Measurements from ENCODE around the gene SETD3. TPM values are rescaled to one million over a fixed set of nuclear protein-coding genes. Genes with fewer than 3 reads are reported as not detected.

SETD3 gene
- total RNA-seq, 1 donor from 2014 or later: 52.9 TPM

DNA sequence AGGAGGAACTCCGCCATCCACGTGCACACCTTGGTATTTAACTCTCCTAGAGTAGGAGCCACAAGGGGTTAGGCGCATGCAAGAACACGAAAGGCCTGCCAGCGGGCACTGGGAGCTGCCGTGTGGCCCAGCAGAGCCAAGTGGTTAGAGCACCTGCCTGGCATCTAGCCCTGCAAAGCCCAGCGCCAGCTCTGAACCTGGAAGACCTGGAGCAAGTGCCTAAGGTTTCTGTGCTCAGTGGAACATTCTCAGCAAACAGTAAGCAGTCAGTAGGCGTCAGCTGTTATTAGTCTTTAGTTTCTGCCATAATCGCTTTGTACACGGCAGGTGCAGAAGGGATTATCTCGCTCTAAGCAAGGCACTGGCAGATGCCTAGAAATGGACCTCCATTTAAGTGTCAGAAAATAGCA lies 55.4 kb downstream of the SETD3 start:
- intact Hi-C loops (cut with micrococcal nuclease): no loop called here

DNA sequence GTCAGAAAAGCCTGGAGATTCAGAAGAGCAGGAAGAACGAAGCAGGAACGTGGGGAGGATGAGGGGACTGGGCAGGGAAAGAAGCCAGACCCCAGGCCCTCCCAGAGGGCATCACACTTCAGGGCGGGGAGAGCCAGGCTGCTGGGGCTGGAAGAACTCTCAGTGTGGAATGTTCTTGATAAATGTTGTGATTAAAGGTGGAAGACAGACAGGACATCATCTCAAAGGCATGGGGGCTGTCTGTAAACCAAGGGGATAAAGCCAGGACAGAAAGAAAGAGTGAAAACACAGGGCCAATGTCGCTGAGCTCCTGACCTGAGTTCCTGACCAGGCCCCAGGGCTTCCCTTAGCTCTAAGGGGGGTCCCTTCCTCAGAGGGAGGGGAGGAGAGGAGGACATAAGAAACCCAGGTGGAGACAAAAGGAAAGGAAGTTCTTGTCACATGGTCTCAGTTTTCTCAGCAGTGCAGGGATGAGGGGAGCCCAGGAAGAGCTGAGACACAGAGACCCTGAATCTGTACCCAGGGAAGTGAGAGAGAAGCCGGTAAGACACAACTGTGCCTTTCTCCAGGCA lies 56.3 kb downstream of the SETD3 start:
- intact Hi-C loops (cut with micrococcal nuclease): no loop called here

DNA sequence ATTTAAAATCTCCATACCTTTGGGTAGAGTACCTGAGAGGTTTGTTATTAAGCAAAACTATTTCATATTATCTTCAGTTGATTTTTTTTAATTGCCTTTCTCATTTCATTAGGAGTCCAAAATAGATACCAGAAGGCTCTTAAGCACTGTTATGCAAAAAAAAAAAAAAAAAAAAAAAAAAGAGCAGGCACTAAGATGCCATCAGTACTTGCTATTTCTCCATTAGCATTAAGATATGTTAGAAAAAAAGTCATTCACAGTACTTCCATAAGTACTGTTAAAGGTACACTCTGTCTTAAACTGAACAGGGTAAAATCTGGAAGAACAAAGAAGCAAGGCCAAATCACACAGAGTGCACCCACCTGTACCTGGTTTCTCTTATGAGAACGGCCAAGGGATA lies 57.2 kb downstream of the SETD3 start:
- intact Hi-C loops (cut with micrococcal nuclease): no loop called here

DNA sequence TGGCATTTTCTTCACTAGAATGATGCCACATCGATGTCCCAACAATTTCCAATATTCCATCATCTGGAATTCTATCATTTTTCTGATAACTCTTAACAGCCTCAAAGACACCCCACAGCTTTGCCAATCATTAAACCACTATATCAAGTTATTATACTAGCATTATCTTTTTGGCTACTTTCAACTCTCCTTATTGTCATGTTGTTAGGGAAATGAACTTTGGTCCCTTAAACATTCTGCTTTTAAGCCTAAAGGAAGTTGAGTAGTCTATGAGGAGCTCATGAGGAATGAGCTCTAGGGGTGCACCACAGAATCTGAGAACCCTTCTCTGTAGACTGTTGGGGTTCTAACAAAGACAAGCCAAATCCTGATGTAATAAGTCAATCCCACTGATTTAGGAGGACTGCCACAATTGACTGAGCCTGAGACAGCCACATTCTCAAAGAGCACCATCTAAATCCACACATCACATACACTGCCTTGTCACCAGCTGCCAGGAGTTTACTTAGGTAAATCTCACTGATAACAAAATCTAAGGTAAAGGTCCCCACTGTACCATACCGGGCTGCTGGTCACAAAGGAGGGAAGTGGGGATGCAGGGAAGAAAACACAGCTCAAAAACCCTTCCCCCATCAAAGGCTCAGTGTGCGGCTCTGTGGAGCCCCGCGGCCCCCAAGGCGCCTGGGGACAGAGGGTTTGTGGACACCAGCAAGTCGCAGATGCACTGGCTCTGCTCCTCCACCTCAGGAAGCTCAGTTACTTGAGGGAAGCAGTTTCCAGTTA lies 58.2 kb downstream of the SETD3 start:
- intact Hi-C loops (cut with micrococcal nuclease): no loop called here

DNA sequence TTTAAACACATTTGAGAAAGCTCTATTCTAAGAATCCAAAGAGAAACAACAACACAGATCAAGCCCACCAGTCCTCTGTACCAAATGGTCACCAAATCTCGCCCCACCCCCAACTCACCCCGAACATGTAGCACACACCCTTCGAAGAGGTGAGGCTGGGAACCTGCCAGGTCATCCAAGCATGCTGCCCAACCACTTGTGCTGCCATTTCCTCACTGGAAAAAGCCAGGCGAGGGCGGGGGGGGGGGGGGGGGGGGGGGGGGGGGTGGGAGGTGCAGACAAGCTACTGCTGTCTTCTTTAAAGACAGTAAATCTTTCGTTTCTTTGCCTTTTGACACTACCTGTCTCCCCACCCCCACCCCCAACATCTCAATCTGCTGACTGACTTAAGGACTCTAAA lies 59.9 kb downstream of the SETD3 start:
- intact Hi-C loops (cut with micrococcal nuclease): no loop called here

DNA sequence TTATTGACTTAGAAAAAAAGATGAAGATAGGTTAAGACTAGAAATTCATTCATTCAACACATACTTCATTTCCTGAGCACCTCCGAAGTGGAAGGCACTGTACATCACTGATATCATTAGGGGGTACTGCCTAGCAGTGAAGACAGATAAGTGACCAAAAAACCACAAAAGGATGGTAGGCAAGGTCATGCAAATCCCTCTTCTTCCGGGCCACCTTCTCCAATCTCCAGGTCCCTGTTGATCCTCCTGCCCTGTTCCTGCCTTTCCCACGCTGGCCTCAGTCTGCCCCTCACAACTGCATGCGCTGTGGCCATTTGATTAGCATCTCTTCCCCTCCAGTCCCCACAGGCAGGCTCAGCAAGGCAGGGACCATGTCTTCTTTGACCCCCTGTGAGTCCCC lies 60.8 kb downstream of the SETD3 start:
- intact Hi-C loops (cut with micrococcal nuclease): loop anchor here (5.0 kb wide), 1 partner anchor 148 kb away; the partner anchor contains the start of gene BCL11B

DNA sequence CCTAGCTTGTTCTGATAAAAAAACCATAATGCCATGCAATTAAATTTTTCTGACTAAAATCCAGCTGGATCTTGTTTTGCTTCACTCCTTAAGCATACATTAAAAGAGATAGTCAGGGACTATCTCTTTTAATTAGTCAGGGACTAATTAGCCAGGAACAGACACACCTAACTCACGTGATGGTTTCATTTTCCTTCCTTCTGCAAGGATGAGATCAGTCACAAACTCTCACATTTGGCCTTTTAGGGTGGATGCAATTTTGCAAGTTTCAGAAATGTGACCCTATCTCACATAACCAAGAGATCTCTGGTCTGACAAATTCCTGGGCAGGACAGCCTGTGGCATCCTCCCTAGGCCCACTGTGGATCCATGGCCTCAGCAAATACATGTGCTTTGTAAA lies 62.4 kb downstream of the SETD3 start:
- intact Hi-C loops (cut with micrococcal nuclease): loop anchor here (5.0 kb wide), 1 partner anchor 146 kb away; the partner anchor contains the start of gene BCL11B

DNA sequence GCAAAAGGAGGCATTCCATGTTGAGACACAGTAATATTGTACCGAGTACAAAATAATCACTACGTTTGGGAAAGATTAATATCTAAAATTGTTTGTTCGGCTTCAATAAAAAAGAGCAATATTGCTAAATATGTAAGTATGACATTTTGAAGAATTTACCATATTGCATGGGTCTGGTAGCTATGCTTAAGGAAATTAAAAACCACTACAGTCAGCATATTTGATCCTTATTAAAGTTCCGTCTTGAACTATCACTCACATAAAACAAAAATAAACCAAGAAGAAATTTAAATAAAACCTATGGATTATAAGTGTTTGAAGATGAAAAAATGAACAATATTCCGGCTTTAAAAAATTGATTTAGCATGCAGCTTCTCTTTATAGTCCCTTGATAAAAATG lies 63.8 kb downstream of the SETD3 start:
- intact Hi-C loops (cut with micrococcal nuclease): loop anchor here (5.0 kb wide), 1 partner anchor 145 kb away; the partner anchor contains the start of gene BCL11B

DNA sequence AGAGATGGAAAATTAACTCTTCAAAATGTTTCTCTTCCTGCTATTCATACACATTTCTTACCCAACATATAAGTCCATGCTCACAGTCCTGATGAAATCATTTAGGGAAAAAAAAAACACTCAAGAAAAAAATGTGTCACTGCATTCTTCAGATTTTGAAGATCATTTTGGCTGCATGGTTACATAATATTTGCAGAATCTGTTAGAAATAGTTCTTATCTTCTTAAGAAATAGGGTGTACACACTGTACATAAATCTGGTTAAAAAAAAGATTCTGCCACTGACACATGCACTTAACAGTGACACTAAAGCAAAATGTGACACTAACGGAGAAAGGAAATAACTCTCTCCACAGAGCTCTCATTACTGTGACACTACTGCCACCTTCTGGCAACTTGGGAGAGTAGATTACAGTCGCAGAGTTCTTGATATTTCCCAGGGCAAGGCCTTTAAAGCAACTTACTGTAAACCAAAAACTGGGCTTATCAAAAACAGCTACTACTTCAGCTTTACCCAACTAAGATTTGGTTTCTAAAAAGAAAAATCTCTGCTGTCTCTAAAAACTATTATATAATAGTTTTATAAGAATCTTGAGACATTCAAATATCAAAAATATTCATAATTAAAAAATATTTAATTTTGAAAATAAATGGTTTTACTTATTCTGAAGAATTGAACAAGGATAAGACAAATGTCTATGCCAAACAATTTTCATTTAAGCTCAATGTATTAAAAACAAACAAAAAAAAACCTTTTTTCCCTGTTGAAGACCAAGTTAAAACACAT lies 65.0 kb downstream of the SETD3 start:
- intact Hi-C loops (cut with micrococcal nuclease): loop anchor here (1.0 to 5.0 kb wide), 3 partner anchors 26 to 143 kb away; partner anchors contain the start of gene BCL11B

DNA sequence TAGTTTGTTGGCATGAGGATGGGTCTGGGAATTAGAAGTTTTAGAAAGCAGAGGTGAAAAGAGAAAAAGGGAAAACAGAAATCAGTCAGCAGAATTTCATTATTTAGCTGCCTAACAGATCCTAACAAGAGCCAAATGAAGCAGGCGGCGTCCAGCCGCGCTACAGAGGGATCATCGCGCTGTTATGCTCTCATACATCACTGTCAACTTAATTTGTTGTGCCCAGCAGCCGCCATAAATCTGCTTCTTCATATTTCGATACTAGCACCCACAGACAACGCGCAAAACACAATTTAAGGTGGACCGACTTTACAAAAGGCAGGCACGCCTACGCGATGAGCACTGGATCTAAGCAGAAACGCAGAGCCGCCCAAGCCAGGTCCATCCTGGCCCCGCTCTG lies 66.7 kb downstream of the SETD3 start:
- intact Hi-C loops (cut with micrococcal nuclease): no loop called here

DNA sequence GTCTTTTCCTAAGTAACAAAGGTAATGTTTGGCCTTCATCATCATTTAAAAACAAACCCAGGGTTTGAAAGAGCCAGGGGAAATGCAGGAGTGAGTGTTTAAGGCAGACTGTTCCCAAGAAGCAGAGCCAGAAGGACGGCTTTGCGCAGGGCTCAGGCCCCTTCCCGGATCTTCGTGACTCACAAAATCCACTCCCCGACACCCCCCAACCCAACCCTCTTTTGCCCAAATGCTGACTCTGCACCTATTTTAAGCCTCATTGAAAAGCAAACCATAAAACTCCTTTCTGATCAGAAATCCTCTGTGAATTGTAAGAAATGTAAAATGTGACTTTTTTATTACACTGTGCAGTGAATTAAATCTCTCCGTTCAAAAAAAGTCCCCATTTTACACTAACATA lies 67.5 kb downstream of the SETD3 start:
- intact Hi-C loops (cut with micrococcal nuclease): no loop called here

DNA sequence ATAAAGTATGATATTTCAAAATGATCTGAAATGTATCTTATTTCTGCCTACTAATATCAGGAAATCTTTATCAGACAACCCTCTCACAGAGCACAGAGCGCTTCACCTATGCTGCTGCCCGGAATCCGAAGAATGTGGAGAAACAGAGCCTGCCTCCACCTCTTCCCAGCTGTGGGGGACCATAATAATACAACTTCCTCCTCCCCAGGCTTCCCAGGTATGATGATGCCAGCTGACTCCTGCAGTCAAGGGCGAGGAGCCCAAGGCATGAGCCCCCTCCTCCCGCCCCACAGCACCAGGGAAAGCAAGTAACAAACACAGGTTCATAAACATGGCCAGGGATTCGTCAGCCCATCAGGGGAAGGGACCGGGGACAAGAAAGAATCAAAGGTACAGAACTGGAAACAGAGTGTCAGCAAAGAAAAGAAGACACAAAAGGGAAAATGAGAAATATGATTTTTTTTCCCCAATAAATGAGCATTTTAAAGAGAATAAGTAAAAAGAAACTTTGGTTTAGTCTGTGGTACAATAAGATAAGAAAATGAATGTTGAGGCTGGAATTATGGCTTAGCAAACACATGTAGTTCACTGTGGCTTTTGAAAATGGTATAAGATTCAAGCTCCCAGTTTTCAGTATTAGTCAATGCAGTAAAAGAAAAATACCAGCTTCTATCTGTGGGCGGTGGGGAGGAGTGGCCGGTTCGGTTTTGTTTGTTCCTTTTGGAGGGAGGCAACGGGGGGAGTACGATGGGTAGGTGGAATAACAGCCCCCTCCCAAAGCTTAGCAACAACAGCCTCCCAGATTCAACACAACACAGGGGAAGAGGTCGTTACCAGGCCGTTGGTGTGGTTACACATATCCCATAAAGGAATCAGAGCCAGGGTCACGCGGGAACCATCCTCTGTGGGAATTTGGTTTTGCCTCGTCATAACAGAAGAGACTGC lies 68.3 kb downstream of the SETD3 start:
- intact Hi-C loops (cut with micrococcal nuclease): no loop called here

DNA sequence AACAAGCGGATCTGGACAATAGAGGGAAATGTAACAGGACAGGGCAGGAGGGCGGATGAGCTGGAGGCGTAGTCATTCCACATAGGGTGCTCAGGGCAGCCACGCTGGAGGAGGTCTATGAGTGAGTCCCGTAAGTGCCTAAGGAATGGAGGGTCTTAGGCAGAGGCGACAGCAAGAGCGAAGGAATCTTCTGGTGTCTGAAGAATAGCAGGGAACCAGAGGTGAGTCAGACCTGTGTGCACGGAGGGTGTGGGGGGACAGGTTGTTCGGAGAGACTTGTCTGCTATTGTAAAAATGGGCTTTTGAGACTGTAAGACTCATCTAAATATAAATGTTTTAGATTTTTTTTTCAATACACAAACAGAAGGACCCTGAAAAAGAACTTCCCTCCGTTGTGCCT lies 70.6 kb downstream of the SETD3 start:
- intact Hi-C loops (cut with micrococcal nuclease): no loop called here

DNA sequence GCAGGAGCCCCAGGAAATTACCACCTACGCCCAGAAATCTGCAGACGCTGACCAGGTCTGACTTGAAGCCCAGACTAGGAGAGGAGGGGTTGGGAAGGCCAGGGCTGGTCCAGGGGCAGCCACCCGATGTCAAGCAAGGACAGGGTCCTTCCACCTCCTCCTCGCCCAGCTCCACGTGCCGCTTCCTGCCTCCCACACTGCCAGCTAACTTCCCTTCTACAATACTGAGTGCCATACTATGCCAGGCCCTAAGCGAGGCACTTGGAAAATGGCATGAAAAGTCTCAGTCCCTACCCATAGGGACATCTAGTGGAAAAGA lies 71.7 kb downstream of the SETD3 start:
- intact Hi-C loops (cut with micrococcal nuclease): no loop called here

DNA sequence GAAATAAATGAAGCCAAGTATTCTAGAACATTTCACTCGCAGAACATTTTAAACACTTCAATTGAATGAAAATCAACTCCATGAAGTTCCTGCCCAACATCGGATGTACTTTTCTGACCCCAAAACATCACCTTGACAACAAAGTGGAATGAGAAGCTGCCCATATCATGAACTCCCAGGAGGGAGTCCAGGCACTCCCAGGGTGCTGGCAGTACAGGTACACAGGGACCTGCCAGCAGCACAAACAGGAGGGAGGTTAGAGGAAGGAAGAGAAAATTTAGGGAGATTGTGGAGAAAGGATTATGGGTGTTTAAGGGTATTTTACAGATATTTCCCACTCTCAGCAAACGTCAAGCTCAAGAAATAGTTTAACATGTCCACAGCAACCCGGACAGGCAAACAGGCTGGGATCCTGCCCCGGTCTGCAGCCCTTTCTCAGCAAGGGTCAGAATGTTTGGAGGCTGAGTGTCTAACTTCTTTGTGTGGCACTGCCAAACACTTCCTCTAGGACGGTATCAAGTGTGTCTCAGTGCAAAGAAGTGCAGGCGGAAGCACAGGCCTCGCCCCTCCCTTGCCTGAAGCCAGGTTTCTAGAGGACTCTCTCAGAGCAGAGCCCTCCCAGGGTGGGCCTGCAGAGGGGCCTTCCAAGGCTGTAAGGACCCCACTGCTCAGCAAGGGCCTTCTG lies 72.2 kb downstream of the SETD3 start:
- intact Hi-C loops (cut with micrococcal nuclease): no loop called here

DNA sequence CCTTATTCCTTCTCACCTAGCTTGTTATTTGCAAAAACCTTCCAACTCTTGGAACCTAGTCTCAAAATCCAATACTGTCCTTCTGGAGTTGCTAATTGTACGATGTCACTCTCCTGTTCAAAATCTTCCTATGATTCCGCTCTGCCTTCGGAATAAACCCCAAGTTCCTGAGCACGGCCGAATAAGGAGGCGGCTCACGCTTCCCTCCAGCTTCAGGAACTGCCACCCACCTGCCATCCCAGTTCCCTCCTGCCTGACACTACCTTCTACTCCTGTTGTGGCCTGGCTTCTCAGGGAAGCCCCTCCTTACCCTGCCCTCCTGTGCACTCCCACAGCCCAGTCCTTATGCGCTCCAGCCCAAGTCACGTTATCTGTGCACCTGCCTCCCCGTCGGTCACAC lies 73.2 kb downstream of the SETD3 start:
- intact Hi-C loops (cut with micrococcal nuclease): no loop called here

DNA sequence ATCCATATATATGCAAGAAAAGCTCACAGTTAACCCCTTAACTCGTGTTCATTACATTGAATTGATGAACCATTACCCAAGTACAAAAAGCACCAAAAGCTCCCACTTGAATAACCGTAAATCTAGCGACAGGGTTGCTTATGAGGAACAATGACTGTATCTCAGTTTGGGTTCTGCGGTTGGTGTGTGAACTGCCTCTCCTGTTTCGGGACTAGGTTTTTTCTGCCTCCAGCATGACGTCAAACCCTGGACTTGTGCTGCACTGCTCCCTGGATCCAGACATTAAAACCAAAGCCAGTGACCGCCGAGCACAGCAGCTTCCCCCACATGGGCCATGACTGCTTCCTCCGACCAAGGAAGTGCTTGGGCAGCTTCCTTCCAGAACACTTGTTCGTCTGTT lies 77.7 kb downstream of the SETD3 start:
- intact Hi-C loops (cut with micrococcal nuclease): no loop called here

DNA sequence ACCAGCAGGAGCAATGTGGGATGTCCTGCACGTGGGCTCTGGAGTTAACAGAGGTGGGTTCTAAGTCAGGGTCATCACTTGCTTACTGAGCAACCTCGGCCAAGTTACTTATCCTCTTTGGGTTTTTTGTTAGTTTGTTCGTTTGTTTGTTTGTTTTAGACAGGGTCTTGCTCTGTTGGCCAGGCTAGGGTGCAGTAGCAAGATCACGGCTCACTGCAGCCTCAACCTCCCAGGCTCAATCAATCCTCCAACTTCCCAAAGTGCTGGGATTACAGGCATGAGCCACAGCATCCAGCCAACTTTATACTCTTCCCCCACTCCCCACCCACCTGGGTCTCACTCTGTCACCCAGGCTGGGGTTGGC lies 78.4 kb downstream of the SETD3 start:
- intact Hi-C loops (cut with micrococcal nuclease): no loop called here

DNA sequence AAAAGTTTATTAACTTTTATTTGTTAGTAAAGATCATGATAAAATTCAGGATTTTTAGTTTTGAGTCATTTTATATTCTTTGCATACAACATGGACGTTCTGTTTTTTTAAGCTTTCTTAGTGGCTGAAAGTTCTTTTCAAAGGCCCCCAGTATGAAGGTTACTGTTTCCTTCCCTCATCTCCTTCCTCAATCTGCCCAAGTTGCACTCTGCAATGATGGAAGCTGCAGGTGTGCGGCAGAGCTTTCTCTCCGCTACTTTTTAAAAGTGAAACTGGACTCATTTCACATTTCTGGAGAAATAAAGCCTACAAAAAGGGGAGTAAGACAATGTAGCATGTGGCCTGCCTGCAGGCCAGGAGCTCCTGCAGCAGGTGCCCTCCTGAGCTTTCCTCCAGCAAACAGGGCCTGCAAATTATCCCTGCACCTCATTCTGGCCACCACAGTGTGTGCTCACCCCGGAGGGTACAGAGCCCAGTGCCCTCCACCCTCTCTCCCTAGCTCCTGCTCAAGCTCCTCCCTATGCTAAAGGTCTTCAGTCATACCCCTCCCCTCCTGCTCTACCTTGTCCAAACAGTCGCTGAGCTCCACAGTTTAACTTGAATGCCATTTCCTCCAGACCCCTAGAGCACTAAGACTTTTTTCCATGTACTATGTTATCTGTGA lies 78.9 kb downstream of the SETD3 start:
- intact Hi-C loops (cut with micrococcal nuclease): no loop called here

DNA sequence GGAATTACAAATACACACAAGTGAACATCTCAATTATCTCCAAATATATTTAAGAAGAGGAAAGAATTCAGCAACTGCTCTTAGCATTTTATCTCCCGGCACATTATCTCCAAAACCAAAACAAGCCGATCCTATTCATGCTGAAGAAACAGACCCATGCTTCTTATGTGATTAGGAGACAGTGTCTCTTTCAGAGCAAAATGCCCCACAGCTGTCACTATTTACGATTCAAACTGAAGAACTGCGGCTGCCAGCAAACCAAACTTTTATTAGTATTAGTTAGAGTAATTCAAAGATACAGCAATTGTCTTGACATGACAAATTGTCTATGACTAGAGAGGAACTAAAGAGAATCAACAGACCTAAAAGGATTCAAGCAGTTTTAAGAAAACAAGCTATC lies 79.4 kb downstream of the SETD3 start:
- intact Hi-C loops (cut with micrococcal nuclease): no loop called here
